PFSK-1 (cell line): Measurements from ENCODE around the gene LRRC43.

Experiments
- FOXP2 ChIP-seq: optimal IDR thresholded peaks from 2 replicates; pipeline ENCODE3; 2011; ENCODE audit warnings: borderline replicate concordance, control low read depth, inconsistent platforms; ENCODE audit not compliant: insufficient read depth; ENCODE audit errors: extremely low read length, extremely low read depth
- POLR2AphosphoS5 ChIP-seq: IDR thresholded peaks from 2 replicates; pipeline ENCODE4 v1.6.1; 2012; ENCODE audit warnings: low read depth, mild to moderate bottlenecking, control low read depth, low read length, moderate library complexity
- TF ChIP-seq, protein P1 (sequence below), 2 experiments: IDR thresholded peaks; 2 replicates each; pipeline versions ENCODE4 v1.6.1 to v1.8.0; 2011 to 2012; ENCODE audit warnings: low read depth in 2 of 2, low read length in 2 of 2, control low read depth in 1 of 2, inconsistent platforms in 1 of 2, mild to moderate bottlenecking in 1 of 2, moderate library complexity in 1 of 2; ENCODE audit not compliant: insufficient read depth in 1 of 2

DNA sequence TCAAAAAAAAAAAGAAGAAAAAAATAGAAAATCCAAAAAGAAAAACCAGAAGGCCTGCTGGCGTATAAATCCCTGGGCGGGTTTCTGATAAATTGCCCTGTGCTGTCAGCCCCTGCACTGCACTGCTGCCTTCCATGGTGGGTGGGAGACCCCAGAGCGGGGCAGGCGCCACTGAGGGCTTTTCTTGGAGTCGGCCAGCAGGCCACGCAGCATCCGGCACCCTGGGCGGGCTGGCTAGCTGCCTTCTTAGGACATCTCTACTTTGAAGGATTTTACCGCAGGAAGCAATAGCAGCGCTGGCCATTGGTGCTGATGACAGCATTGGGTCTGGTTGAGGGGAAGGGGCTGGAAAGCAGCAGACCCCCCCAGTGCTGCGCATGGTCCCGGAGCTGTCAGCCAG is 38.0 kb upstream of the LRRC43 start:
- TF ChIP-seq POLR2AphosphoS5, result no peak
- TF ChIP-seq, protein P1, sequence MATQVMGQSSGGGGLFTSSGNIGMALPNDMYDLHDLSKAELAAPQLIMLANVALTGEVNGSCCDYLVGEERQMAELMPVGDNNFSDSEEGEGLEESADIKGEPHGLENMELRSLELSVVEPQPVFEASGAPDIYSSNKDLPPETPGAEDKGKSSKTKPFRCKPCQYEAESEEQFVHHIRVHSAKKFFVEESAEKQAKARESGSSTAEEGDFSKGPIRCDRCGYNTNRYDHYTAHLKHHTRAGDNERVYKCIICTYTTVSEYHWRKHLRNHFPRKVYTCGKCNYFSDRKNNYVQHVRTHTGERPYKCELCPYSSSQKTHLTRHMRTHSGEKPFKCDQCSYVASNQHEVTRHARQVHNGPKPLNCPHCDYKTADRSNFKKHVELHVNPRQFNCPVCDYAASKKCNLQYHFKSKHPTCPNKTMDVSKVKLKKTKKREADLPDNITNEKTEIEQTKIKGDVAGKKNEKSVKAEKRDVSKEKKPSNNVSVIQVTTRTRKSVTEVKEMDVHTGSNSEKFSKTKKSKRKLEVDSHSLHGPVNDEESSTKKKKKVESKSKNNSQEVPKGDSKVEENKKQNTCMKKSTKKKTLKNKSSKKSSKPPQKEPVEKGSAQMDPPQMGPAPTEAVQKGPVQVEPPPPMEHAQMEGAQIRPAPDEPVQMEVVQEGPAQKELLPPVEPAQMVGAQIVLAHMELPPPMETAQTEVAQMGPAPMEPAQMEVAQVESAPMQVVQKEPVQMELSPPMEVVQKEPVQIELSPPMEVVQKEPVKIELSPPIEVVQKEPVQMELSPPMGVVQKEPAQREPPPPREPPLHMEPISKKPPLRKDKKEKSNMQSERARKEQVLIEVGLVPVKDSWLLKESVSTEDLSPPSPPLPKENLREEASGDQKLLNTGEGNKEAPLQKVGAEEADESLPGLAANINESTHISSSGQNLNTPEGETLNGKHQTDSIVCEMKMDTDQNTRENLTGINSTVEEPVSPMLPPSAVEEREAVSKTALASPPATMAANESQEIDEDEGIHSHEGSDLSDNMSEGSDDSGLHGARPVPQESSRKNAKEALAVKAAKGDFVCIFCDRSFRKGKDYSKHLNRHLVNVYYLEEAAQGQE (IDR thresholded peaks at IDR 0.05; ENCODE audit: insufficient read depth in 1 of 2, low read depth in 2 of 2, low read length in 2 of 2), result no peak
- TF ChIP-seq FOXP2, result no peak
